ENCODE results near the gene LRP1B.

DNA sequence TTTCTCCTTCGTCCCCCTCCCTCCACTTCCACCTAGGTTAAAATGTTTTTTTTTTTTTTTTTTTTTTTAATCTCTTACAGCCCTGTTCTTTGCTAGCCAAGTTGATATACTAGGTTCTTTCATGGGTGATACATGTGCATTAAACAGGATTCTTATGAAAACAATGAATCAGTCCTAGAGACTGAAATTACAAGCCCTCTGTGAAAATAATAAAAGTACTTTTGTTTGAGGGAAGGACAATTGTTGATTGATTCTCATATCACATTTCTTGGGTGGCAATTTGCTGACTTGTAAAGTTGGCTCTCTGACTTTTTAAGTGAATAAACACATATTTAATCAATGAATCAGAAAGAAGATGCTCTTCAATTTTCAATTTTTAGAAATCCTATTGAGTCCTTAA, 639.9 kb downstream of the LRP1B start:
- TF ChIP-seq POLR2AphosphoS5 (IDR thresholded peaks at IDR 0.05) = no peak
- TF ChIP-seq, protein P1, sequence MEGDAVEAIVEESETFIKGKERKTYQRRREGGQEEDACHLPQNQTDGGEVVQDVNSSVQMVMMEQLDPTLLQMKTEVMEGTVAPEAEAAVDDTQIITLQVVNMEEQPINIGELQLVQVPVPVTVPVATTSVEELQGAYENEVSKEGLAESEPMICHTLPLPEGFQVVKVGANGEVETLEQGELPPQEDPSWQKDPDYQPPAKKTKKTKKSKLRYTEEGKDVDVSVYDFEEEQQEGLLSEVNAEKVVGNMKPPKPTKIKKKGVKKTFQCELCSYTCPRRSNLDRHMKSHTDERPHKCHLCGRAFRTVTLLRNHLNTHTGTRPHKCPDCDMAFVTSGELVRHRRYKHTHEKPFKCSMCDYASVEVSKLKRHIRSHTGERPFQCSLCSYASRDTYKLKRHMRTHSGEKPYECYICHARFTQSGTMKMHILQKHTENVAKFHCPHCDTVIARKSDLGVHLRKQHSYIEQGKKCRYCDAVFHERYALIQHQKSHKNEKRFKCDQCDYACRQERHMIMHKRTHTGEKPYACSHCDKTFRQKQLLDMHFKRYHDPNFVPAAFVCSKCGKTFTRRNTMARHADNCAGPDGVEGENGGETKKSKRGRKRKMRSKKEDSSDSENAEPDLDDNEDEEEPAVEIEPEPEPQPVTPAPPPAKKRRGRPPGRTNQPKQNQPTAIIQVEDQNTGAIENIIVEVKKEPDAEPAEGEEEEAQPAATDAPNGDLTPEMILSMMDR (IDR thresholded peaks at IDR 0.05; ENCODE audit: poor library complexity, severe bottlenecking) = no peak

Data from neural cell (in vitro differentiated cells).